Nephron (organoid): ENCODE data around the gene BZW1.
"Not testable (repeated sequence)": the region's sequence is repeated elsewhere in the genome, so short reads cannot be mapped to it uniquely, and the experiment has no call there.

ENCODE experiments used
- H3K27ac Mint-ChIP-seq, 3 experiments: 2 replicates each; pipeline ENCODE4 v1.8.0; 2020; ENCODE audit warnings: mixed read lengths in 3 of 3, mild to moderate bottlenecking in 2 of 3, moderate library complexity in 1 of 3
- H3K27me3 Mint-ChIP-seq: 2 replicates; pipeline ENCODE4 v1.8.0; 2021; ENCODE audit warnings: low read depth, mild to moderate bottlenecking, moderate library complexity, mixed read lengths
- H3K36me3 Mint-ChIP-seq: 2 replicates; pipeline ENCODE4 v1.8.0; 2020; ENCODE audit warnings: low read depth, mixed read lengths
- H3K4me1 Mint-ChIP-seq: 2 replicates; pipeline ENCODE4 v1.8.0; 2020; ENCODE audit warnings: mixed read lengths
- H3K4me3 Mint-ChIP-seq, 3 experiments: 2 replicates each; pipeline ENCODE4 v1.8.0; 2020; ENCODE audit warnings: mild to moderate bottlenecking in 3 of 3, mixed read lengths in 3 of 3, moderate library complexity in 2 of 3
- H3K9me3 Mint-ChIP-seq: 2 replicates; pipeline ENCODE4 v1.8.0; 2020; ENCODE audit warnings: mixed read lengths
- TF ChIP-seq, protein P1 (sequence below), 3 experiments: fragments of 200-600 bp; sonication (generic); IDR thresholded peaks; one replicate each; pipeline ENCODE4 v1.5.0; 2021; ENCODE audit warnings: antibody characterized with exemption in 3 of 3; ENCODE audit not compliant: unreplicated experiment in 3 of 3

The BZW1 gene

DNA sequence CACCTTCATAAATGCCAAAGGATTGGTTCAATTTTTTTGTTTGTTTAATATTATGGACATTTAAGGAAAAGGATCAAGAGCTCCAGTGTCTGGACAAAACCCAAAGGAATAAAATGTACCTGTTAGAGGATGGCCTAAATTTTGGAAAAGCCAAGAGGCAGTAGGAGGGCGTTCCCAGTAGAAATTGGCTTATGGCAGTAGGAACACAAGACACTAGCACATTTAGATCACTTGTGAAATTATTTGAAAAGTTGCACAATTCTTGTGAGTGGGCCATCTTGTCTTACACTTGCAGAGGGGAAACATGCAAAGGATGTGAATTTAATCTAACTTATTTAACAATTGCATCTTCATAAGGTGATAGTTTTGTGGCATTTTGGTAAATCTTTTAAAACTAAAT, 3.2 kb downstream of the BZW1 start:
- H3K4me3 Mint-ChIP-seq, result peak overlapping the region; percentile 31 to 69 (median 69)
- TF ChIP-seq, protein P1, sequence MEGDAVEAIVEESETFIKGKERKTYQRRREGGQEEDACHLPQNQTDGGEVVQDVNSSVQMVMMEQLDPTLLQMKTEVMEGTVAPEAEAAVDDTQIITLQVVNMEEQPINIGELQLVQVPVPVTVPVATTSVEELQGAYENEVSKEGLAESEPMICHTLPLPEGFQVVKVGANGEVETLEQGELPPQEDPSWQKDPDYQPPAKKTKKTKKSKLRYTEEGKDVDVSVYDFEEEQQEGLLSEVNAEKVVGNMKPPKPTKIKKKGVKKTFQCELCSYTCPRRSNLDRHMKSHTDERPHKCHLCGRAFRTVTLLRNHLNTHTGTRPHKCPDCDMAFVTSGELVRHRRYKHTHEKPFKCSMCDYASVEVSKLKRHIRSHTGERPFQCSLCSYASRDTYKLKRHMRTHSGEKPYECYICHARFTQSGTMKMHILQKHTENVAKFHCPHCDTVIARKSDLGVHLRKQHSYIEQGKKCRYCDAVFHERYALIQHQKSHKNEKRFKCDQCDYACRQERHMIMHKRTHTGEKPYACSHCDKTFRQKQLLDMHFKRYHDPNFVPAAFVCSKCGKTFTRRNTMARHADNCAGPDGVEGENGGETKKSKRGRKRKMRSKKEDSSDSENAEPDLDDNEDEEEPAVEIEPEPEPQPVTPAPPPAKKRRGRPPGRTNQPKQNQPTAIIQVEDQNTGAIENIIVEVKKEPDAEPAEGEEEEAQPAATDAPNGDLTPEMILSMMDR (IDR thresholded peaks at IDR 0.05; ENCODE audit: unreplicated experiment in 3 of 3), result no peak
- H3K9me3 Mint-ChIP-seq, result no peaks in the 10 kb centered on the region
- peak overlapping the region in 1 of 3 experiments; percentile 36 for H3K27ac Mint-ChIP-seq
- H3K36me3 Mint-ChIP-seq, result peaks cover 65% of the 10 kb centered on the region
- H3K4me1 Mint-ChIP-seq, result peaks cover 25% of the 10 kb centered on the region
- no peaks in the 10 kb centered on the region for H3K27me3 Mint-ChIP-seq

DNA sequence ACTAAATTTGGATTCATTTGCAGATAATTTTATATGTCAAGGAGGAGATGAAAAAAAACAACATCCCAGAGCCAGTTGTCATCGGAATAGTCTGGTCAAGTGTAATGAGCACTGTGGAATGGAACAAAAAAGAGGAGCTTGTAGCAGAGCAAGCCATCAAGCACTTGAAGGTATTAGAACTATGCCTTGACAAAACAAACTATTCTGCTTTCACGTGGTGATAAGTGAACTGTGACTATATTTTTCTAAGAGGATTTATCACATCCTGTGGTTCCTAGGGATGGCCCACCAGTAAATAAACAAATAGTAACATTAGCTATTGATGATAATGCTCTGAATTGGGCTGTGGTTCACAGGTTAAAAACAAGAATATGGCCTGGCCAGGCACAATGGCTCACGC, 7.0 kb downstream of the BZW1 start:
- not testable (repeated sequence) for H3K27ac Mint-ChIP-seq, H3K4me3 Mint-ChIP-seq, H3K9me3 Mint-ChIP-seq, H3K27me3 Mint-ChIP-seq
- H3K4me1 Mint-ChIP-seq, result peaks cover 11% of the 10 kb centered on the region
- H3K36me3 Mint-ChIP-seq, result peaks cover 80% of the 10 kb centered on the region

DNA sequence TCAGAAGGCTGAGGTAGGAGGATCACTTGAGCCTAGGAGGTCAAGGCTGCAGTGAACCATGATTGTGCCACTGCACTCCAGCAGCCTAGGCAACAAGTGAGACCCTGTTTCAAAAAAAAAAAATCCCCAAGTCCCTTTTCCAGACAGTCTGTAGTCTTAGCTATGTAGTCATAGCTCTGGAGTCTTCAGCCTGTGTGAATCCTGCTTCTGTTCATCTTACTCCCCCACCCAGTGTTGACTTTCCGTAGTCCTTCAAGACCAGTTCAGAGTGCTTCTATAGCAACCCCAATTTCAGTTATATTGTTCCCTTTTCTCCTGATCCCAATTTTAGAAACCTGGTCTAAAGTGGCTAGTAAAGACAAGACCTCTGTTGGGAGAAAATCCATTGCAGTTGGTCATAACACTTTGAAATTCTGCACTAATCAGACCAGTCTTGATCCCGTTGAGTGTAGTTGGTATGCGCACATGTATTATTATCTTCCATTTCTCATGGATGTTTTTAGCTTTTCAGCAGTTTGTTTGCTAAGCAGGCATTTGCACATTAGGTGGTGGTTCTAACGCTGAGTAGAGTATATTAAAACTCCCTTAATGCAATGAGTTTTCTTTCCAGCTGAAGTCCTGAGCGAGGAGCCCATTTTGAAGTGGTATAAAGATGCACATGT, 9.0 kb downstream of the BZW1 start:
- Mint-ChIP-seq H3K4me1 (no peaks in the 10 kb centered on the region), H3K36me3 (peaks cover 64% of the 10 kb centered on the region), H3K4me3 (no peak overlapping the region), H3K27me3 (no peaks in the 10 kb centered on the region), H3K9me3 (no peaks in the 10 kb centered on the region), H3K27ac (no peak overlapping the region)
- TF ChIP-seq, protein P1 (IDR thresholded peaks at IDR 0.05; ENCODE audit: unreplicated experiment in 3 of 3), result no peak

GRCh38 chr2:200821686-200822245, 10.1 kb downstream of the BZW1 start:
- Mint-ChIP-seq H3K4me1 (no peaks in the 10 kb centered on the region), H3K4me3 (no peak overlapping the region), H3K36me3 (peaks cover 54% of the 10 kb centered on the region), H3K27me3 (no peaks in the 10 kb centered on the region), H3K27ac (no peak overlapping the region), H3K9me3 (no peaks in the 10 kb centered on the region)
- TF ChIP-seq, protein P1 (IDR thresholded peaks at IDR 0.05; ENCODE audit: unreplicated experiment in 3 of 3), result no peak

DNA sequence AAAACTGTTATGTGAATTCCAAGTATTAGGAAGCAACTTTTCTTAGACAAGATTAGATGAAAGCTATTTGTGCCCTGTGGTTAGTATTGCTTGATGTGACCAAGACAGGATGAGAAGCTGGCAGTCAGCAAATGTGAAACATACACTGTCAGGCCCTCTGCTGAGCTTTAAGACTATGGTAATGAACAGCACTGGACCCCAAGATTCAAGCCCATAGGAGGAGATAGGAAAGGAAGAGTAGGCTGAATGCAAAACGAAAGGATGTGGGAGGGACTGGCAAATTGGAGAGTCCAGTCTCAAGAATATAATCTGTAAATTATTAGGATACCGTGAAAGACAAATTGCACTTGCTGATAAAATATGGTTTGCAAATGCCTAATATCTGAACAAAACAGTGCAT, 16.4 kb downstream of the BZW1 start:
- Mint-ChIP-seq H3K4me1 (peaks cover 5% of the 10 kb centered on the region), H3K9me3 (no peaks in the 10 kb centered on the region), H3K4me3 (no peak overlapping the region), H3K27ac (no peak overlapping the region), H3K27me3 (no peaks in the 10 kb centered on the region), H3K36me3 (peaks cover 4% of the 10 kb centered on the region)
- TF ChIP-seq, protein P1 (IDR thresholded peaks at IDR 0.05; ENCODE audit: unreplicated experiment in 3 of 3), result no peak

- TF ChIP-seq, protein P1 (IDR thresholded peaks at IDR 0.05; ENCODE audit: unreplicated experiment in 3 of 3), result no peak
- Mint-ChIP-seq H3K36me3 (peaks cover 4% of the 10 kb centered on the region), H3K4me3 (no peak overlapping the region), H3K9me3 (no peaks in the 10 kb centered on the region), H3K4me1 (peaks cover 5% of the 10 kb centered on the region), H3K27me3 (no peaks in the 10 kb centered on the region), H3K27ac (no peak overlapping the region)
Observed at GRCh38 chr2:200828572-200829257, 17.0 kb downstream of the BZW1 start.
